ENCODE measurements around the gene SMARCAL1.

GRCh38 chr2:216420367-216421101, 8.2 kb downstream of the SMARCAL1 start:
- TF ChIP-seq CTCF (IDR thresholded peaks at IDR 0.05) (no peak), POLR2AphosphoS5 (IDR thresholded peaks at IDR 0.05; ENCODE audit: low read depth, low read length) (no peak), SIN3A (IDR thresholded peaks at IDR 0.05; ENCODE audit: borderline replicate concordance, insufficient read depth, low read depth, low read length) (no peak), TCF7L2 (IDR thresholded peaks at IDR 0.05; ENCODE audit: low read depth, low read length) (no peak)
